Stimulated activated naive CD8-positive, alpha-beta T cell treated with anti-CD3 and anti-CD28 coated beads, Interleukin-15, Interleukin-2, amounts not matched to agents 100 ng/mL and 50 ng/mL, for 24 hours (primary cell): Measurements from ENCODE around the gene MBNL3.
"Not testable (repeated sequence)": the region's sequence is repeated elsewhere in the genome, so short reads cannot be mapped to it uniquely, and the experiment has no call there.

Experiments used
- H3K27ac Mint-ChIP-seq: one replicate; pipeline ENCODE4 v1.8.0; 2021; ENCODE audit warnings: mild to moderate bottlenecking, mixed read lengths
- H3K27me3 Mint-ChIP-seq: one replicate; pipeline ENCODE4 v1.8.0; 2021; ENCODE audit warnings: mixed read lengths
- H3K36me3 Mint-ChIP-seq: one replicate; pipeline ENCODE4 v1.8.0; 2021; ENCODE audit warnings: low read depth, mixed read lengths
- H3K4me1 Mint-ChIP-seq: one replicate; pipeline ENCODE4 v1.8.0; 2021; ENCODE audit warnings: low read depth, mixed read lengths
- H3K4me3 Mint-ChIP-seq: one replicate; pipeline ENCODE4 v1.8.0; 2021; ENCODE audit warnings: mild to moderate bottlenecking, mixed read lengths
- H3K9me3 Mint-ChIP-seq: one replicate; pipeline ENCODE4 v1.8.0; 2021; ENCODE audit warnings: mixed read lengths

The MBNL3 gene

GRCh38 chrX:132461886-132462285 lies 27.0 kb downstream of the MBNL3 start:
- H3K9me3 Mint-ChIP-seq, result no peaks in the 10 kb centered on the region
- no peaks in the 10 kb centered on the region for H3K4me1 Mint-ChIP-seq
- H3K36me3 Mint-ChIP-seq, result peaks cover 8% of the 10 kb centered on the region
- no peak overlapping the region for H3K27ac Mint-ChIP-seq
- H3K4me3 Mint-ChIP-seq, result no peak overlapping the region
- H3K27me3 Mint-ChIP-seq, result no peaks in the 10 kb centered on the region

GRCh38 chrX:132452911-132453550 lies 35.8 kb downstream of the MBNL3 start:
- no peak overlapping the region for H3K27ac Mint-ChIP-seq
- H3K4me3 Mint-ChIP-seq, result no peak overlapping the region
- H3K27me3 Mint-ChIP-seq, result no peaks in the 10 kb centered on the region

GRCh38 chrX:132445909-132446308 lies 42.9 kb downstream of the MBNL3 start:
- H3K27ac Mint-ChIP-seq, H3K4me1 Mint-ChIP-seq, H3K9me3 Mint-ChIP-seq, H3K36me3 Mint-ChIP-seq, H3K27me3 Mint-ChIP-seq, H3K4me3 Mint-ChIP-seq: not testable (repeated sequence)

More at GRCh38 chrX:132452911-132453550, 35.8 kb downstream of the MBNL3 start:
- Mint-ChIP-seq H3K36me3 (peaks cover 13% of the 10 kb centered on the region), H3K9me3 (peaks cover 4% of the 10 kb centered on the region), H3K4me1 (peaks cover 3% of the 10 kb centered on the region)

GRCh38 chrX:132444936-132445335 lies 43.9 kb downstream of the MBNL3 start:
- H3K27ac Mint-ChIP-seq, result no peak overlapping the region

GRCh38 chrX:132443196-132444135 lies 45.4 kb downstream of the MBNL3 start:
- Mint-ChIP-seq H3K4me3 (no peak overlapping the region), H3K9me3 (no peaks in the 10 kb centered on the region), H3K36me3 (no peaks in the 10 kb centered on the region), H3K27me3 (no peaks in the 10 kb centered on the region), H3K27ac (no peak overlapping the region), H3K4me1 (peaks cover 4% of the 10 kb centered on the region)

More at GRCh38 chrX:132444936-132445335, 43.9 kb downstream of the MBNL3 start:
- no peaks in the 10 kb centered on the region for H3K9me3 Mint-ChIP-seq
- no peak overlapping the region for H3K4me3 Mint-ChIP-seq
- peaks cover 4% of the 10 kb centered on the region for H3K4me1 Mint-ChIP-seq
- no peaks in the 10 kb centered on the region for H3K27me3 Mint-ChIP-seq
- H3K36me3 Mint-ChIP-seq, result no peaks in the 10 kb centered on the region

GRCh38 chrX:132442691-132443090 lies 46.1 kb downstream of the MBNL3 start:
- Mint-ChIP-seq H3K27me3 (no peaks in the 10 kb centered on the region), H3K4me1 (peaks cover 4% of the 10 kb centered on the region), H3K9me3 (no peaks in the 10 kb centered on the region), H3K36me3 (no peaks in the 10 kb centered on the region), H3K4me3 (no peak overlapping the region), H3K27ac (no peak overlapping the region)

GRCh38 chrX:132435222-132435621 lies 53.6 kb downstream of the MBNL3 start:
- no peak overlapping the region for H3K4me3 Mint-ChIP-seq
- no peak overlapping the region for H3K27ac Mint-ChIP-seq
- H3K36me3 Mint-ChIP-seq, result no peaks in the 10 kb centered on the region
- H3K4me1 Mint-ChIP-seq, result no peaks in the 10 kb centered on the region
- no peaks in the 10 kb centered on the region for H3K9me3 Mint-ChIP-seq
- no peaks in the 10 kb centered on the region for H3K27me3 Mint-ChIP-seq

GRCh38 chrX:132433551-132433950 lies 55.3 kb downstream of the MBNL3 start:
- no peak overlapping the region for H3K4me3 Mint-ChIP-seq
- no peak overlapping the region for H3K27ac Mint-ChIP-seq
- no peaks in the 10 kb centered on the region for H3K27me3 Mint-ChIP-seq
- no peaks in the 10 kb centered on the region for H3K36me3 Mint-ChIP-seq
- no peaks in the 10 kb centered on the region for H3K9me3 Mint-ChIP-seq
- H3K4me1 Mint-ChIP-seq, result no peaks in the 10 kb centered on the region

- no peaks in the 10 kb centered on the region for H3K4me1 Mint-ChIP-seq
- H3K27ac Mint-ChIP-seq, result no peak overlapping the region
- H3K9me3 Mint-ChIP-seq, result no peaks in the 10 kb centered on the region
- H3K36me3 Mint-ChIP-seq, result no peaks in the 10 kb centered on the region
- H3K4me3 Mint-ChIP-seq, result no peak overlapping the region
- H3K27me3 Mint-ChIP-seq, result no peaks in the 10 kb centered on the region
These were observed 55.8 kb downstream of the MBNL3 start for GRCh38 chrX:132433001-132433400.

- Mint-ChIP-seq H3K4me3 (no peak overlapping the region), H3K9me3 (no peaks in the 10 kb centered on the region), H3K27me3 (no peaks in the 10 kb centered on the region), H3K27ac (no peak overlapping the region), H3K4me1 (peaks cover 9% of the 10 kb centered on the region), H3K36me3 (no peaks in the 10 kb centered on the region)
These were observed 59.9 kb downstream of the MBNL3 start for GRCh38 chrX:132428896-132429295.

- Mint-ChIP-seq H3K36me3 (no peaks in the 10 kb centered on the region), H3K4me1 (peaks cover 9% of the 10 kb centered on the region), H3K9me3 (no peaks in the 10 kb centered on the region), H3K27ac (peak overlapping the region; percentile 51), H3K4me3 (no peak overlapping the region), H3K27me3 (no peaks in the 10 kb centered on the region)
These were observed 62.0 kb downstream of the MBNL3 start for GRCh38 chrX:132426695-132427281.

GRCh38 chrX:132425744-132426318 lies 63.0 kb downstream of the MBNL3 start:
- Mint-ChIP-seq H3K27me3 (no peaks in the 10 kb centered on the region), H3K4me1 (peaks cover 9% of the 10 kb centered on the region), H3K36me3 (no peaks in the 10 kb centered on the region), H3K27ac (no peak overlapping the region), H3K9me3 (no peaks in the 10 kb centered on the region), H3K4me3 (no peak overlapping the region)

GRCh38 chrX:132423323-132423722 lies 65.5 kb downstream of the MBNL3 start:
- Mint-ChIP-seq H3K27ac (no peak overlapping the region), H3K27me3 (no peaks in the 10 kb centered on the region), H3K4me3 (no peak overlapping the region)

GRCh38 chrX:132415012-132415411 lies 73.8 kb downstream of the MBNL3 start:
- Mint-ChIP-seq H3K4me3 (no peak overlapping the region), H3K9me3 (no peaks in the 10 kb centered on the region), H3K4me1 (peaks cover 2% of the 10 kb centered on the region), H3K27ac (no peak overlapping the region), H3K27me3 (no peaks in the 10 kb centered on the region), H3K36me3 (peaks cover 3% of the 10 kb centered on the region)

More at GRCh38 chrX:132423323-132423722, 65.5 kb downstream of the MBNL3 start:
- Mint-ChIP-seq H3K36me3 (peaks cover 5% of the 10 kb centered on the region), H3K9me3 (no peaks in the 10 kb centered on the region), H3K4me1 (peaks cover 9% of the 10 kb centered on the region)

- peaks cover 8% of the 10 kb centered on the region for H3K4me1 Mint-ChIP-seq
- no peaks in the 10 kb centered on the region for H3K36me3 Mint-ChIP-seq
- H3K27ac Mint-ChIP-seq, result no peak overlapping the region
- H3K27me3 Mint-ChIP-seq, result no peaks in the 10 kb centered on the region
- H3K9me3 Mint-ChIP-seq, result no peaks in the 10 kb centered on the region
- H3K4me3 Mint-ChIP-seq, result no peak overlapping the region
These were observed 74.4 kb downstream of the MBNL3 start for GRCh38 chrX:132414404-132414803.
